ENCODE measurements around the gene TMEM229A. TPM values are rescaled to one million over a fixed set of nuclear protein-coding genes. Genes with fewer than 3 reads are reported as not detected.
"Not testable (repeated sequence)": the region's sequence is repeated elsewhere in the genome, so short reads cannot be mapped to it uniquely, and the experiment has no call there.

Gene TMEM229A
- total and polyA plus RNA-seq, 10 donors: 0.06 to 0.33 (median 0.17) TPM; not detected in 7

GRCh38 chr7:124041439-124041838 is 8.6 kb upstream of the TMEM229A start:
- DNase-seq: no peak
- TF ChIP-seq POLR2AphosphoS5 (IDR thresholded peaks at IDR 0.05) (no peak), POLR2A (IDR thresholded peaks at IDR 0.05) (no peak), CTCF (IDR thresholded peaks at IDR 0.05 in 8 of 11, conservative IDR thresholded peaks at IDR 0.05 in 3 of 11) (no peak)
- intact Hi-C loops (cut with DNase I; ENCODE audit: low total_unique reads): no loop called here
- no peaks in the 10 kb centered on the region for H3K36me3 ChIP-seq
- no peaks in the 10 kb centered on the region for H3K27me3 ChIP-seq (replicated peaks in 1 of 7)
- WGBS, 5 donors: 74 to 83% (median 81%) methylated on average over 2 of the region's 2 CpGs
- no peaks in the 10 kb centered on the region for H3K4me1 ChIP-seq
- no peak overlapping the region for H3K4me3 ChIP-seq
- no peak overlapping the region for H3K27ac ChIP-seq
- H3K9me3 ChIP-seq: no peaks in the 10 kb centered on the region

- H3K9me3 ChIP-seq; intact Hi-C loops (cut with DNase I; ENCODE audit: low total_unique reads); H3K4me3 ChIP-seq; H3K4me1 ChIP-seq; DNase-seq; H3K27ac ChIP-seq; H3K36me3 ChIP-seq: not testable (repeated sequence)
- peaks cover 0 to 23% (median 9%) of the 10 kb centered on the region in 7 donors for H3K27me3 ChIP-seq (replicated peaks in 1 of 7)
- 74 to 81% (median 77%) methylated on average over 5 of the region's 5 CpGs for WGBS, 5 donors
These were observed 5.0 kb upstream of the TMEM229A start for GRCh38 chr7:124037902-124038301.

- Histone ChIP-seq H3K27ac (no peak overlapping the region), H3K4me1 (peaks cover 7 to 22% (median 18%) of the 10 kb centered on the region in 6 donors), H3K27me3 (replicated peaks in 1 of 7) (peaks cover 0 to 45% (median 28%) of the 10 kb centered on the region in 7 donors), H3K9me3 (no peaks in the 10 kb centered on the region), H3K4me3 (no peak overlapping the region), H3K36me3 (no peaks in the 10 kb centered on the region)
- no peak for TF ChIP-seq POLR2AphosphoS5 (IDR thresholded peaks at IDR 0.05)
- no peak for TF ChIP-seq CTCF (IDR thresholded peaks at IDR 0.05 in 8 of 11, conservative IDR thresholded peaks at IDR 0.05 in 3 of 11)
- no peak for TF ChIP-seq POLR2A (IDR thresholded peaks at IDR 0.05)
- intact Hi-C loops (cut with DNase I; ENCODE audit: low total_unique reads): no loop called here
- no peak for DNase-seq
- 81 to 95% (median 84%) methylated on average over 3 of the region's 3 CpGs for WGBS, 5 donors
These were observed 2.8 kb upstream of the TMEM229A start for GRCh38 chr7:124035706-124036105.

GRCh38 chr7:124034754-124035100 is 1.9 kb upstream of the TMEM229A start:
- Histone ChIP-seq H3K36me3 (no peaks in the 10 kb centered on the region), H3K27ac (no peak overlapping the region), H3K9me3 (no peaks in the 10 kb centered on the region), H3K4me3 (no peak overlapping the region), H3K4me1 (peaks cover 7 to 22% (median 18%) of the 10 kb centered on the region in 6 donors), H3K27me3 (replicated peaks in 1 of 7) (peaks cover 0 to 55% (median 32%) of the 10 kb centered on the region in 7 donors)
- intact Hi-C loops (cut with DNase I; ENCODE audit: low total_unique reads): no loop called here
- DNase-seq: no peak
- WGBS, 5 donors: 49 to 93% (median 91%) methylated on average over 1 of the region's 1 CpG
- TF ChIP-seq POLR2AphosphoS5 (IDR thresholded peaks at IDR 0.05) (no peak), CTCF (IDR thresholded peaks at IDR 0.05 in 8 of 11, conservative IDR thresholded peaks at IDR 0.05 in 3 of 11) (no peak), POLR2A (IDR thresholded peaks at IDR 0.05) (no peak)

All from spleen (tissue), 11 donors.